Measurements from ENCODE around the gene SPATA16. TPM values are rescaled to one million over a fixed set of nuclear protein-coding genes. Genes with fewer than 3 reads are reported as not detected.
"Not testable (repeated sequence)": the region's sequence is repeated elsewhere in the genome, so short reads cannot be mapped to it uniquely, and the experiment has no call there.

SPATA16 gene
- total RNA-seq, 2 donors from 2014 or later = not detected

GRCh38 chr3:173066044-173067004 lies 74.7 kb downstream of the SPATA16 start:
- intact Hi-C loops (cut with DNase I) = no loop called here
- no peak for DNase-seq (ENCODE audit: low spot score)

DNA sequence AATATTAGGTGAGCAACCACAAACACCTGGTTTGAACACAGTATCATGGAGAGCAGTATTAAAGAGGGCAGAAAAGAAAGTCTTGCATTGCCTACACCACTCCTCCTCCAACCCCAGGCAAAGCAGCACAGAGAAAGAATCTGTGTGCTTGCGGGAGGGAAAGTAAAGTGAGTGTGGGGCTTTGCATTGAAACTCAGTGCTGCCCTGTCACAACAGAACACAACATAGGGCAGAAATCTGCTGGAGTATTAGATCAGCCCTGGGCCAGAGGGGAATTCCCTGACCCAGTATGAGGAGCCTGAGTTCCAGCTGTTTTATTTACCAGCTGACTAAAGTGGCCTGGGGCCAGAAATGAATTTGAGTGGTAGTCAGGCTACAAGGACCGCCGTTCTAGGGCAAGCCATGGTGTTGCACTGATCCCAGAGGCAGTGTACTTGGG lies 75.5 kb downstream of the SPATA16 start:
- no peak for DNase-seq (ENCODE audit: low spot score)
- intact Hi-C loops (cut with DNase I) = no loop called here

GRCh38 chr3:173064631-173065030 lies 76.4 kb downstream of the SPATA16 start:
- no peak for DNase-seq (ENCODE audit: low spot score)
- intact Hi-C loops (cut with DNase I) = no loop called here

- intact Hi-C loops (cut with DNase I) = no loop called here
- no peak for DNase-seq (ENCODE audit: low spot score)
These were observed 82.8 kb downstream of the SPATA16 start for GRCh38 chr3:173058229-173058628.

- intact Hi-C loops (cut with DNase I) = no loop called here
- no peak for DNase-seq (ENCODE audit: low spot score)
These were observed 85.7 kb downstream of the SPATA16 start for GRCh38 chr3:173055228-173055933.

DNA sequence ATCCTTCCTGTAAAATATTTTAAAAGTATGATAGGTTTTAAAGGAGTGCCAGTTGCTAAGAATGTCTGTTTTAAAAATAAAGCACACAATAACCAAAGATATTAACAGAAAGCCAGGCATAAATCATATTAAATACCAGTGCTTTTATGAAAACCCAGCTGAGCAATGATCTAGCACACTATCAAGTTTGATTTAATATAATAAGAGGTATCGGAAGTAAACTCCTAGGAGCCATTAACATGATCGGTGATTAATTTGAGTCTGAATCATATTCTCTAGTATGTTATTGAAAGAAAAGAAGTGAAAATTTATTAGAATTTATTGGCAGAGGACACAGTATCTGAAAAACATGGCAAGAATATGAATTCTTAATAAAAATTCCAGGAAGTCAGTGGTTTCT lies 91.7 kb downstream of the SPATA16 start:
- DNase-seq (ENCODE audit: low spot score) = no peak
- intact Hi-C loops (cut with DNase I) = no loop called here

DNA sequence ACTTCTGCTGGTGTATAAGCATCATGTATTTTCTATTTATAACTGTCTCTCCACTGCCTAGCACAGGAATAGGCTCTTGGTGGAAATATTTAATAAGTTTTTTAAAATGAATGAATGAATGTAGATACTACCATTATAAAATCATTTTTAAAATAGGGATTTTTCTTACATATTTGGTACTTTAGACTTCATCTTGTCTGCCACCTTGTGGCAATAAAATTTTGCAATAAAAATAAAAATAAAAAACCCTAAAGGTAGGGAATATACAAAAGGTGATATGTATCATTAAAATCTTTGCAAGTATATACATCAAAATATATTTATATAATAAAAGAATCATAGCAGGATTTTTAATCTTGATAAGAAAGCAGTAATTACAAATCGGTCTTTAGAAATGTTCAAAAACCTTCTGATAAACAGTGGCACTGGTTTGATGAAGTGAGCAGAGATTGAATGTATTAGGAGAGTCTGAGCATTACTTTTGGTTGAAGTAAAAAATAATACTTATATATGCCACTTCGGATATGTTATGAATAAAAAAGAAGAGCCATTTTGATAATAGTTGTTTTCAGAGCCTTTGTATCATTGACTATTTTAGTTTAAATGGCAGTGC lies 95.2 kb downstream of the SPATA16 start:
- no peak for DNase-seq (ENCODE audit: low spot score)
- intact Hi-C loops (cut with DNase I) = no loop called here

GRCh38 chr3:173044998-173045397 lies 96.0 kb downstream of the SPATA16 start:
- DNase-seq (ENCODE audit: low spot score) = no peak
- intact Hi-C loops (cut with DNase I) = no loop called here

DNA sequence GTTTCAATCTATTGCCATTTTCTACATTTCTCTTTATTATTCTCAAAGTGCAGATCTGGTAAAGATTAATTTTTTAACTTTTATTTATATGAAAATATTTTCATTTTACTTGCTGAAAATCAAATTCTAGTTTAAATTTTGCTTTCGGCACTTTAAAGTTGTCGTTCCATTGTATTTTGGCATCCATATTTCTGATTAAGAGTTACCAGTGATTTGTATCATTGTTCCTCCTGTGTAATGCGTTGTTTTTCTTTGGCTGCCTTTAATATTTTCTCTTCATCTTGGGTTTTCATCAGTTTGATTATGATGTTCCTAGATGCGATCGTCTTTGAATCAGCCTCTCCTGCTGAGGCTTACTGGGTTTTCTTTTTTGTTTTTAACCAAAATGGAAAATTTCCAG lies 97.3 kb downstream of the SPATA16 start:
- DNase-seq (ENCODE audit: low spot score) = no peak
- intact Hi-C loops (cut with DNase I) = no loop called here

DNA sequence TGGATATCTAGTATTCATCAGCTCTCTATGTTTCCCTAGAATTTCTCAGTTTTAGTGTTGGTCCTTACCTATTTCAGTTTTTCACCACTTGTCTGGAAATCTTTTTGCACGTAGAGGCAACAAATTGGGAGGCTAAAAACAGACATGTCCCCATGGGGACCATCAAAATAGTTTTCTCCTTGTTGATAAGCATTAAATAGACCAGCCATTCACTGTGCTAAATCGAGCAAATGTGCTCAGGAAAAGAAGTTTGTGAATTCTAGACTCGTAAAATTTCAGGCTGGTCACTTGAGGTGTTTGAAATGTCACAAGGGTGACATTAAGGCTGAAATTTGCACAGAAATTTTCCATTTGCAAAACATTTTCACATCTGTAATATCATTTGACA lies 102.6 kb downstream of the SPATA16 start:
- DNase-seq (ENCODE audit: low spot score) = no peak
- intact Hi-C loops (cut with DNase I) = loop anchor here in 1 of 2 donors (2.0 kb wide), 1 partner anchor 52 kb away; no protein-coding TSS in a partner anchor

DNA sequence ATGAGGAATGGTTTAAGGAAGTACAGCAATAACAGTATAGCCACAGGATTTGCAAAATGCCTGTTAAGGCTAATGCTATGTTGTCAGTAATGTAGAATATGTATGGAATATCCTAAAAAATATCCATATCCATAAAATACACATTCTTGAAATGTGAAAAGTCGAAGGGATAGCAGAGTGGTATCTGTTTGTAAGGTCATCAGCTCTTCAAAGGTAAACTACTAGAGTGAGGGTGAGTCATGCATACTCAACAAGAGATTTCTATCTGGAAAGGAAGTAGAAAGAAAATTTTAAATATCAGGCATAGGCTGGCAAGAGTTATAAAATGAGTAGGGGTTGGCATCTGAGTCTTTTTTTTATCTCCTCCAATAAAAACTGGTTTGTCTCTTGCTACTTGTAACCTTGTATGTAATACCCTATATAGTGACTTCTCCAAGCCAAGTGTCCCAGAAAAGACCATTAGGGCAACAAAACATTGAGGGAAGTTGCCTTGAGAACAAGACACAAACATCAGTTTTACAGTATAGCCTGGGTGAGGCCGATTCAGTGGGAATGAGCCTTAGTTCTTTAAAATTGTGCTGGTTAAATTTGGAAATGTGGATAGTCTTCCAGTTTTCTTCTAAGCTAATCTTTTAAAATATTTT lies 103.1 kb downstream of the SPATA16 start:
- intact Hi-C loops (cut with DNase I) = loop anchor here in 1 of 2 donors (2.0 kb wide), 1 partner anchor 53 kb away; no protein-coding TSS in a partner anchor
- DNase-seq (ENCODE audit: low spot score) = no peak

DNA sequence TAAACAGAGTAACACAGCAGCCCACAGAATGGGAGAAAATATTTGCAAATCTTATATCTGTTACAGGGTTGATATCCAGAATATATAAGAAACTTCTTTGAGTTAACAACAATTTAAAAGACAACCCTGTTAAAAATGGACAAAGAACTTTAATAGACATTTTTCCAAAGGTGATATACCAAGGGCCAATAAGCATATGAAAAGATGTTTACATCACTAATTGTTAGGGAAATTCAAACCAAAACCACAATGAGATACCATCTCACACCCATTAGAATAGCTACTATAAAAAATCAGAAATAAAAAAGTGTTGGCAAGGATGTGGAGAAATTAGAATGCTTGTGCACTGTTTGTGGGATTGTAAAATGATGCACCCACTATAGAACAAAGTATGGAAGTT lies 110.8 kb downstream of the SPATA16 start:
- intact Hi-C loops (cut with DNase I) = no loop called here
- no peak for DNase-seq (ENCODE audit: low spot score)

- DNase-seq (ENCODE audit: low spot score) = no peak
- intact Hi-C loops (cut with DNase I) = no loop called here
These were observed 112.7 kb downstream of the SPATA16 start for GRCh38 chr3:173028351-173028750.

- intact Hi-C loops (cut with DNase I) = no loop called here
- no peak for DNase-seq (ENCODE audit: low spot score)
These were observed 113.6 kb downstream of the SPATA16 start for GRCh38 chr3:173027429-173027828.

DNA sequence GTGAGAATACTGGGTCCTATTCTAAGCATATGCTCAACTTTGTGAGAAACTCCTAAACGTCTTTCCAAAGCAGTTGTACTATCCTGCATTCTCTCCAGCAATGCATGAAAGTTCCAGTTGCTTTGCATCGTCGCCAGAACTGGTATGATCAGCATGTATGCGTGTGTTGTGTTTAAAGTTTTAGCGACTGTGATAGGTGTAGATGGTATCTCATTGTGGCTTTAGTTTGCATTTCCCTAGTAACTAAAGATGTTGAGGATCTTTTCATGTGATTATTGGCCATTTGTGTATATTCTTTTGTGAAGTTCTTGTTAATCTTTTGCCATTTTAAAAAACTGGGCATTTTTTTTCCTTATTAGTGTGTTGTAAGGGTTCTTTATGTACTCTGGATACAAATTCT lies 115.1 kb downstream of the SPATA16 start:
- intact Hi-C loops (cut with DNase I) = no loop called here
- no peak for DNase-seq (ENCODE audit: low spot score)

DNA sequence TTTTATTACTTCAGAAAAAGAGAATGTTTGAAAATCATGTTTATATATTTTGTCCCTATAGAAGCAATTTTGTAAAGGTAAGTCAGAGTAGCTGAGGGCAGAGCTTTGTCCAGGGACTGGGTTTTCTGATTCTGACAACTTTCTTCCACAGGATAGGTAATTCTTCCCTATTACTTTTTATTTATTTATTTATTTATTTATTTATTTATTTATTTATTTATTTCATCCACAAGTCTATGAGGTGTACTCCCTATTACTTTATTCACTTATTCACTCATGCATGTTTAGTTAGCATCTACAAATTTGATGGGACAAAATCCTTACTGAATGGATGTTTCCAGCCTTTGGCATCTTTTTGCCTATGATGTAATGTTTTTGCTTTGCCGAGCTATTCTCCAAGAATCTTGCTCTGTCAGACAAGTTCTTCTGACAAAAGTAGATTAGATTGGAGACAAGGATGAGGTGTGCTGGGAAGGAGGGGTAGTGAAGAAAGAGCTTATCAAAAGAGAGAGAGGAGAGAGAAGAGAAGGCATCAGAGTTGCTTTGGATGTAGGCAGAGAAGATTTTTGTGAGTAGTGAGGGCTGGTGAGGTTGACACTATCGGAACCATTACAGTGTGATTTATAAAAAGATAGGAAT lies 119.4 kb downstream of the SPATA16 start:
- intact Hi-C loops (cut with DNase I) = no loop called here
- DNase-seq (ENCODE audit: low spot score) = no peak

DNA sequence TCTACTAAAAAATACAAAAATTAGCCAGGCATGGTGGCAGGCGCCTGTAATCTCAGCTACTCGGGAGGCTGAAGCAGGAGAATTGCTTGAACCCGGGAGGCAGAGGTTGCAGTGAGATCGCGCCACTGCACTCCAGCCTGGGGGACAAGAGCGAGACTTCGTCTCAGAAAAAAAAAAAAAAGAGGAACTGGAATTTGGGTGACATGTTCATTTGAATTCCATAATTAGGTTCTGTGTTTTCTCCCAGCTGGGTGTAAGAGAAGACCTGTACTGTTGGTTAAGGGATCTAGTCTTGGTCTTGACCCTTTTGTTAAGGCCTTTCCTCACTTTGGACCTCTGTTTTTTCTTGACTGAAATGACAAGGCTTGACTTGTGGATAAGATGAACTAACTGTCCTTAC lies 120.9 kb downstream of the SPATA16 start:
- DNase-seq (ENCODE audit: low spot score); intact Hi-C loops (cut with DNase I): not testable (repeated sequence)

GRCh38 chr3:173019378-173019777 lies 121.7 kb downstream of the SPATA16 start:
- intact Hi-C loops (cut with DNase I) = no loop called here
- no peak for DNase-seq (ENCODE audit: low spot score)

DNA sequence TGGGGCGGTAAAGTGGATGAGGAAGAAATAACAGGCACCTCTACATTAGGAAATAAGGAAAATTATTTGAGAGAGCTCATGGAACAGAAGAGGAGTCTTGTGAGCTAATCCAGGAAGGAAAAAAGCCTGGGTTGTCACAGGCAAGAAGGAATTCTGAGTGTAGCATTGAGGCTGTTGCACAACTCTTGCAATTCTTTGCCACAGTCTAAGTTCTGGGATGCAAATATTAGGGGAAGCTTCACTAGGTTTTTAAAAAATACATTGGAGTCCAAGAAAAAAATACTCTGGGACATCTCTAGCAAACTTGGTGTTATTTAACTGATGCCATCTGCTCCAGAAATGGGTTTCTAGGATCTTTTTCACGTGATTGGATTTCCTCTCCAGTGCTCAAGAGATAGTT lies 122.3 kb downstream of the SPATA16 start:
- DNase-seq (ENCODE audit: low spot score) = no peak
- intact Hi-C loops (cut with DNase I) = no loop called here

Measured in posterior vena cava (tissue), 2 donors.